HCT116 (cell line): ENCODE results near the gene DLG4. TPM values are rescaled to one million over a fixed set of nuclear protein-coding genes. Genes with fewer than 3 reads are reported as not detected.
A peak's percentile ranks its signal among the peaks of the same experiment; 100 is the strongest.

Experiments used
- ATAC-seq: fragments of 200-7000 bp; cut with Tn5 transposase; 2 replicates; pipeline ENCODE4 v1.9.1; 2020; ENCODE audit warnings: mild to moderate bottlenecking, moderate library complexity
- BruUV-seq: library from RNA; stranded (reverse); fragments of 400-500 nt; replicated peaks from 2 replicates; lab custom pipeline; 2021; lab: Mats Ljungman, UMichigan
- CTCF ChIA-PET: fragments of 300-600 bp; sonication (Branson Sonifier 250); formaldehyde crosslinking; loops from one replicate; lab custom pipeline; 2021; ENCODE audit warnings: antibody characterized with exemption; lab: Charles Lee
- POLR2A ChIA-PET: fragments of 300-600, 350-600 bp; sonication (Branson Sonifier 250); formaldehyde crosslinking; loops from one replicate; lab custom pipeline; 2021; ENCODE audit warnings: antibody characterized with exemption; lab: Charles Lee
- RAD21 ChIA-PET, 2 experiments: fragments of 300-600 bp; sonication (Branson Sonifier 250); formaldehyde crosslinking; loops; one replicate each; lab custom pipeline; 2023; ENCODE audit warnings: low total read pairs in 2 of 2; ENCODE audit not compliant: uncharacterized antibody in 2 of 2, unreplicated experiment in 2 of 2, low non-redundant PET in 1 of 2; lab: Charles Lee
- DNase-seq: peaks from one replicate; pipeline ENCODE4 v3.0.0-alpha.2; 2010; ENCODE audit warnings: low read depth, low spot score
- H2AFZ ChIP-seq: fragments of 200-600 bp; shearing (Covaris generic), sonication (generic); 2 replicates; pipeline ENCODE4 v1.6.1; 2017; ENCODE audit warnings: low read depth, mixed run types, mixed read lengths, antibody characterized with exemption, low read length; ENCODE audit not compliant: poor library complexity, severe bottlenecking
- H3K27ac ChIP-seq: 2 replicates; pipeline ENCODE4 v1.5.1; 2012; ENCODE audit warnings: low read depth, low read length
- H3K27me3 ChIP-seq: fragments of 200-600 bp; sonication (generic); 2 replicates; pipeline ENCODE4 v1.6.1; 2016; ENCODE audit warnings: mixed run types, low read length, mixed read lengths; ENCODE audit not compliant: insufficient read depth
- H3K36me3 ChIP-seq, 2 experiments: fragments of 200-500 bp in 1 of 2; fragments of 200-600 bp in 1 of 2; sonication (Bioruptor generic) in 1 of 2; sonication (generic) in 1 of 2; 2 replicates each; pipeline versions ENCODE4 v1.5.1 to v1.6.1; 2014 to 2016; ENCODE audit warnings: low read length in 2 of 2, inconsistent platforms in 1 of 2, mixed read lengths in 1 of 2, mixed run types in 1 of 2; ENCODE audit not compliant: insufficient read depth in 2 of 2, control insufficient read depth in 1 of 2
- H3K4me1 ChIP-seq, 2 experiments: fragments of 200-600 bp in 1 of 2; sonication (generic) in 1 of 2; 2 replicates each; pipeline versions ENCODE4 v1.5.1 to v1.6.1; 2012 to 2017; ENCODE audit warnings: low read length in 2 of 2, inconsistent platforms in 1 of 2, mild to moderate bottlenecking in 1 of 2, mixed read lengths in 1 of 2, mixed run types in 1 of 2, moderate library complexity in 1 of 2; ENCODE audit not compliant: insufficient read depth in 2 of 2, control insufficient read depth in 1 of 2
- H3K4me2 ChIP-seq: fragments of 200-600 bp; sonication (generic); 2 replicates; pipeline ENCODE4 v1.6.1; 2017; ENCODE audit warnings: mixed run types, low read length, mixed read lengths
- H3K4me3 ChIP-seq, 2 experiments: fragments of 200-600 bp in 1 of 2; sonication (generic) in 1 of 2; replicated peaks in 1 of 2; 2 replicates each; pipeline ENCODE4 v1.5.1; 2011 to 2016; ENCODE audit warnings: low read length in 2 of 2, control low read depth in 1 of 2, low read depth in 1 of 2, mild to moderate bottlenecking in 1 of 2, mixed read lengths in 1 of 2, mixed run types in 1 of 2
- H3K79me2 ChIP-seq: fragments of 200-600 bp; sonication (generic); 2 replicates; pipeline ENCODE4 v1.6.1; 2017; ENCODE audit warnings: mild to moderate bottlenecking, mixed run types, low read length, moderate library complexity, mixed read lengths; ENCODE audit not compliant: insufficient read depth
- H3K9ac ChIP-seq: fragments of 200-600 bp; sonication (generic); 2 replicates; pipeline ENCODE4 v1.6.1; 2016; ENCODE audit warnings: low read length, mixed read lengths
- H3K9me2 ChIP-seq: fragments of 200-600 bp; sonication (generic), shearing (Covaris generic); 2 replicates; pipeline ENCODE4 v1.6.1; 2017; ENCODE audit warnings: mixed run types, mild to moderate bottlenecking, moderate library complexity; ENCODE audit not compliant: insufficient read depth
- H3K9me3 ChIP-seq, 2 experiments: fragments of 200-500 bp in 1 of 2; fragments of 200-600 bp in 1 of 2; sonication (Bioruptor generic) in 1 of 2; sonication (generic) in 1 of 2; 2 replicates each; pipeline ENCODE4 v1.6.1; 2014 to 2017; ENCODE audit warnings: low read length in 2 of 2, mixed read lengths in 2 of 2, inconsistent platforms in 1 of 2, low read depth in 1 of 2, mild to moderate bottlenecking in 1 of 2, mixed run types in 1 of 2, moderate library complexity in 1 of 2; ENCODE audit not compliant: control insufficient read depth in 1 of 2, insufficient read depth in 1 of 2
- H4K20me1 ChIP-seq: fragments of 200-600 bp; sonication (generic), shearing (Covaris generic); 2 replicates; pipeline ENCODE4 v1.6.1; 2017; ENCODE audit warnings: mixed run types, mild to moderate bottlenecking, moderate library complexity; ENCODE audit not compliant: insufficient read depth
- CBX3 ChIP-seq: IDR thresholded peaks from 2 replicates; pipeline ENCODE4 v1.6.1; 2012; ENCODE audit warnings: low read depth
- CEBPB ChIP-seq: IDR thresholded peaks from 2 replicates; pipeline ENCODE4 v1.6.1; 2012; ENCODE audit warnings: low read depth
- CTCF ChIP-seq, 3 experiments: fragments of 200-600 bp in 1 of 3; sonication (generic) in 1 of 3; IDR thresholded peaks in 2 of 3; conservative IDR thresholded peaks in 1 of 3; 2 replicates each; pipeline ENCODE4 v1.5.1; 2012 to 2017; ENCODE audit warnings: low read depth in 2 of 3, low read length in 2 of 3, antibody characterized with exemption in 1 of 3, borderline replicate concordance in 1 of 3, control low read depth in 1 of 3, mild to moderate bottlenecking in 1 of 3, mixed read lengths in 1 of 3, mixed run types in 1 of 3, moderate library complexity in 1 of 3; ENCODE audit not compliant: insufficient read depth in 1 of 3
- EGR1 ChIP-seq: IDR thresholded peaks from 2 replicates; pipeline ENCODE4 v1.6.1; 2012; ENCODE audit warnings: low read depth
- EZH2 ChIP-seq: fragments of 200-600 bp; sonication (generic); IDR thresholded peaks from 2 replicates; pipeline ENCODE4 v1.6.1; 2017; ENCODE audit warnings: antibody characterized with exemption, mixed run types
- EZH2phosphoT487 ChIP-seq: fragments of 200-600 bp; IDR thresholded peaks from 2 replicates; pipeline ENCODE4 v1.6.1; 2018; ENCODE audit warnings: antibody characterized with exemption, borderline replicate concordance
- FOSL1 ChIP-seq: IDR thresholded peaks from 2 replicates; pipeline ENCODE4 v1.6.1; 2012; ENCODE audit warnings: low read depth
- JUND ChIP-seq: IDR thresholded peaks from 2 replicates; pipeline ENCODE4 v1.6.1; 2012
- POLR2A ChIP-seq: IDR thresholded peaks from 2 replicates; pipeline ENCODE4 v1.7.0; 2011; ENCODE audit warnings: borderline replicate concordance; ENCODE audit not compliant: insufficient read depth, insufficient read length; ENCODE audit errors: extremely low read depth
- POLR2AphosphoS5 ChIP-seq: IDR thresholded peaks from 2 replicates; pipeline ENCODE4 v1.6.1; 2011; ENCODE audit warnings: mild to moderate bottlenecking, low read depth, low read length, moderate library complexity
- REST ChIP-seq: IDR thresholded peaks from 2 replicates; pipeline ENCODE4 v1.6.1; 2012; ENCODE audit warnings: low read depth
- SIN3A ChIP-seq: IDR thresholded peaks from 2 replicates; pipeline ENCODE4 v1.6.1; 2012; ENCODE audit warnings: low read depth
- SP1 ChIP-seq: IDR thresholded peaks from 2 replicates; pipeline ENCODE4 v1.6.1; 2012; ENCODE audit warnings: low read depth
- SRF ChIP-seq: IDR thresholded peaks from 2 replicates; pipeline ENCODE4 v1.6.1; 2012; ENCODE audit warnings: low read depth
- TCF7L2 ChIP-seq: IDR thresholded peaks from 2 replicates; pipeline ENCODE4 v1.7.0; 2011; ENCODE audit warnings: borderline replicate concordance, inconsistent platforms; ENCODE audit not compliant: insufficient read depth, insufficient read length; ENCODE audit errors: extremely low read depth
- YY1 ChIP-seq: IDR thresholded peaks from 2 replicates; pipeline ENCODE4 v1.6.1; 2011; ENCODE audit warnings: low read length, low read depth, moderate library complexity, mild to moderate bottlenecking; ENCODE audit not compliant: insufficient replicate concordance; ENCODE audit errors: extremely low read depth
- ZBTB33 ChIP-seq: IDR thresholded peaks from 2 replicates; pipeline ENCODE4 v1.6.1; 2011; ENCODE audit warnings: mild to moderate bottlenecking, low read length, moderate library complexity; ENCODE audit not compliant: insufficient replicate concordance; ENCODE audit errors: extremely low read depth
- ZFX ChIP-seq: fragments of 450-650 bp; IDR thresholded peaks from 2 replicates; pipeline ENCODE4 v1.6.1; 2017
- ZNF274 ChIP-seq: fragments of 200-500 bp; sonication (Bioruptor generic); IDR thresholded peaks from 2 replicates; pipeline ENCODE4 v1.6.1; 2014; ENCODE audit warnings: mild to moderate bottlenecking, low read depth, low read length, inconsistent platforms
- intact Hi-C: fragments of 100-400 bp; cut with micrococcal nuclease; formaldehyde crosslinking; loops from 2 replicates; pipeline ENCODE4 v1.10.0; 2022
- total RNA-seq: library from RNA; stranded (reverse); gene quantifications from one replicate; pipeline ENCODE4 v1.2.1, GENCODE V29; 2021; ENCODE audit not compliant: unreplicated experiment

Gene DLG4
- total RNA-seq, 1 experiment from 2014 or later, result 15.0 TPM

- H3K27me3 ChIP-seq, result no peaks in the 10 kb centered on the region
- peak; percentile 56 for ATAC-seq
- H4K20me1 ChIP-seq, result peaks cover 4% of the 10 kb centered on the region; the same call in 1 of the 2 replicates
- BruUV-seq, result TSS peak; percentile 46
- DNase-seq, result peak; percentile 88
- intact Hi-C loops, result no loop called here
- H3K4me3 ChIP-seq, result peak within 1 kb of the TSS; percentile 76 to 77
- peak within 1 kb of the TSS; percentile 83 for H3K4me2 ChIP-seq
- CTCF ChIA-PET, result no interaction called here
- POLR2A ChIA-PET, result interaction anchor here (0.7 to 1.7 kb wide), 5 partner anchors 8 to 189 kb away, joined by 3 to 11 read pairs (median 3); partner anchors contain the start of genes ACADVL, CTDNEP1, DLG4 and GABARAP
- peak within 1 kb of the TSS; percentile 87 for H3K27ac ChIP-seq
- H3K36me3 ChIP-seq, result peaks cover 29 to 33% of the 10 kb centered on the region in 2 experiments
- H3K79me2 ChIP-seq, result peaks cover 89% of the 10 kb centered on the region
- RAD21 ChIA-PET, result no interaction called here
- no peaks in the 10 kb centered on the region for H3K9me3 ChIP-seq
- H2AFZ ChIP-seq, result no peak within 1 kb of the TSS
- peaks cover 27 to 62% of the 10 kb centered on the region in 2 experiments; a peak in 3 of 4 replicates for H3K4me1 ChIP-seq
- peak within 1 kb of the TSS; percentile 93 for H3K9ac ChIP-seq
- no peaks in the 10 kb centered on the region for H3K9me2 ChIP-seq
- TF ChIP-seq SP1 (peak; percentile 74), POLR2A (peak; percentile 69), ZBTB33 (peak; percentile 62), EZH2phosphoT487 (no peak), SIN3A (peak; percentile 97), FOSL1 (no peak), ZFX (peak; percentile 43; the same call in 1 of the 2 replicates), TCF7L2 (peak; percentile 89), EZH2 (no peak), SRF (no peak), CTCF (IDR thresholded peaks at IDR 0.05 in 2 of 3, conservative IDR thresholded peaks at IDR 0.05 in 1 of 3; ENCODE audit: borderline replicate concordance in 1 of 3, insufficient read depth in 1 of 3, low read depth in 2 of 3, low read length in 2 of 3) (no peak), YY1 (peak; percentile 58), CBX3 (no peak), POLR2AphosphoS5 (peak; percentile 94), ZNF274 (no peak), JUND (peak; percentile 73), REST (no peak), EGR1 (peak; percentile 82), CEBPB (no peak)
Measured at GRCh38 chr17:7234083-7234951, 14.7 kb upstream of the DLG4 start, which contains the start of gene DVL2. DVL2 (minus strand) TSS chr17:7234517; CDS start chr17:7234262, 255 bp downstream.
